Lung (tissue), 12 donors: Measurements from ENCODE around the gene DAZL. TPM values are rescaled to one million over a fixed set of nuclear protein-coding genes. Genes with fewer than 3 reads are reported as not detected.

Experiments used
- ATAC-seq: fragments of 200-7000 bp; cut with Tn5 transposase; one replicate; pipeline ENCODE4 v1.9.1; 2020; ENCODE audit warnings: moderate number of reproducible peaks; ENCODE audit not compliant: insufficient read depth, low FRiP score
- DNase-seq, 3 donors: peaks; one replicate each; pipeline ENCODE4 v3.0.0-alpha.2; 2013 to 2017
- H3K27ac ChIP-seq, 2 donors: one replicate each; pipeline ENCODE4 v1.5.1; 2013; ENCODE audit warnings: mild to moderate bottlenecking in 2 of 2, moderate library complexity in 2 of 2, control low read depth in 1 of 2, inconsistent platforms in 1 of 2, low read depth in 1 of 2, low read length in 1 of 2
- H3K27me3 ChIP-seq, 3 donors: one replicate each; pipeline ENCODE4 v1.5.1; 2013; ENCODE audit warnings: low read length in 2 of 3; ENCODE audit not compliant: control insufficient read depth in 3 of 3, insufficient read depth in 3 of 3
- H3K36me3 ChIP-seq, 4 donors: one replicate each; pipeline ENCODE4 v1.5.1; 2013; ENCODE audit warnings: low read length in 4 of 4, mild to moderate bottlenecking in 1 of 4, moderate library complexity in 1 of 4; ENCODE audit not compliant: control insufficient read depth in 4 of 4, insufficient read depth in 4 of 4
- H3K4me1 ChIP-seq, 5 donors: one replicate each; pipeline ENCODE4 v1.5.1; 2013; ENCODE audit warnings: low read length in 5 of 5, mild to moderate bottlenecking in 2 of 5, moderate library complexity in 1 of 5; ENCODE audit not compliant: control insufficient read depth in 5 of 5, insufficient read depth in 5 of 5
- H3K4me3 ChIP-seq: one replicate; pipeline ENCODE4 v1.5.1; 2013; ENCODE audit warnings: mild to moderate bottlenecking, control low read depth, moderate library complexity
- H3K9ac ChIP-seq, 2 donors: one replicate each; pipeline ENCODE4 v1.5.1; 2013; ENCODE audit warnings: low read length in 2 of 2, control low read depth in 1 of 2; ENCODE audit not compliant: insufficient read depth in 1 of 2
- H3K9me3 ChIP-seq, 4 donors: one replicate each; pipeline ENCODE4 v1.5.1; 2013; ENCODE audit warnings: low read length in 3 of 4, mild to moderate bottlenecking in 1 of 4, moderate library complexity in 1 of 4; ENCODE audit not compliant: control insufficient read depth in 4 of 4, insufficient read depth in 3 of 4
- CTCF ChIP-seq: IDR thresholded peaks from 2 replicates; pipeline ENCODE4 v1.5.1; 2012; ENCODE audit warnings: mild to moderate bottlenecking; ENCODE audit errors: control extremely low read depth, extremely low read depth
- WGBS, 2 donors: extraction: QIAGEN DNeasy Blood & Tissue Kit; methylation state at CpG; one replicate each; pipeline ENCODE4 v1.1.7; 2013; 5-methylcytosine and 5-hydroxymethylcytosine counted together
- polyA plus RNA-seq, 2 donors: library from polyadenylated mRNA; stranded (reverse); fragments of 200-250 nt; gene quantifications; one replicate each; pipeline ENCODE4 v1.2.1, GENCODE V29; 2013
- total RNA-seq, 2 donors: library from RNA; depleted of rRNA in 1 of 2; stranded (reverse); fragments of >200 nt in 1 of 2; gene quantifications; one replicate each; pipeline ENCODE4 v1.2.1, GENCODE V29; 2014 to 2021
- donor health status: control.
- donor health status: control.
- donor health status: Bipolar disorder and iron deficiency.
- donor health status: healthy.
- donor health status: DM: yes; HTN: yes; CAD: no.

DAZL gene
- total and polyA plus RNA-seq, 4 donors = 0.09 TPM; not detected in 3

DNA sequence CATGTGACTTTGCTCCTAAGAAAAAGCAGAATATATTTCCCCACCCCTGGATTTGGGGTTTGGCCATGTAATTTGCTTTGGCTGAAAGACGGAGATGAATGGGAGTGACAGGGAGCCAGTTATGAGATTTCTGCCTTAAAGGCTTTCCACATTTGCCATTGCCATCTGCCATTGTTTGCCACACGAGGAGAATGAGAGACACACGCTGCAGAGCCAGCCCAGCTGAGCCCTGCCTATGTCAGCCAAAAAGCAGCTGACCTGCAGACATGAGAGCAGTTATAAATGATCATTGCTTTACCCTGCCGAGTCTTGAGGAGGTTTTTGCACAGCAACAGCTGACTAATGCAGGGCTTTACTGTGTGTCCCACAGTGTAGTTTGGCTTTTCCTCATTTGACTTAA lies 51.1 kb downstream of the DAZL start:
- Histone ChIP-seq H3K4me1 (peaks cover 0 to 6% (median 0%) of the 10 kb centered on the region in 5 donors), H3K9ac (no peak overlapping the region), H3K27me3 (no peaks in the 10 kb centered on the region), H3K27ac (no peak overlapping the region), H3K36me3 (no peaks in the 10 kb centered on the region), H3K4me3 (no peak overlapping the region), H3K9me3 (peaks cover 0 to 2% (median 0%) of the 10 kb centered on the region in 4 donors)
- 82 to 91% methylated on average over 4 of the region's 4 CpGs for WGBS, 2 donors
- DNase-seq = no peak
- no peak for TF ChIP-seq CTCF
- ATAC-seq = no peak

DNA sequence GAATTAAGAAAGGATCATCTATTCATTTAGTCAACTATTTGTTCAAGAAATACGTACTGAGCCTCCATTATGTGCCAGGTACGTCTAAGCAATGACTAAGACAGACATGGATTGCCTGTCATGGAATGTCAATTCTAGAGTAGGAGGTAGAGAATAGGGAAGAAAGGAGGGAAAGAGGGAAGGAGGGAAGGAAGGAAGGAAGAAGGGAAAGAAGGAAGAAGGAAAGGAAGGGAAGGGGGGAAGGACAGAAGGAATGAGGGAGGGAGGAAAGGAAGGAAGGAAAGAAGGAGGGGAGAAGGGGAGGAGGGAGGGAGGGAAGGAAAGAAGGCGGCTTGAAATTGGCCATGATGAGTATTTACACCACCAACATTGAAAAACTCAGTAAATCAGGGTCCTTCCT lies 52.5 kb downstream of the DAZL start:
- DNase-seq (no peak), ATAC-seq (no peak)
- 64 to 76% methylated on average over 3 of the region's 3 CpGs for WGBS, 2 donors
- H3K4me1 ChIP-seq = peaks cover 0 to 6% (median 0%) of the 10 kb centered on the region in 5 donors
- H3K9me3 ChIP-seq = peaks cover 0 to 2% (median 0%) of the 10 kb centered on the region in 4 donors
- H3K27me3 ChIP-seq = no peaks in the 10 kb centered on the region
- no peak overlapping the region for H3K27ac ChIP-seq
- no peak overlapping the region for H3K4me3 ChIP-seq
- no peak for TF ChIP-seq CTCF
- no peaks in the 10 kb centered on the region for H3K36me3 ChIP-seq
- H3K9ac ChIP-seq = no peak overlapping the region

- no peaks in the 10 kb centered on the region for H3K36me3 ChIP-seq
- 77 to 96% methylated on average over 4 of the region's 4 CpGs for WGBS, 2 donors
Observed at GRCh38 chr3:16551342-16551976, 53.8 kb downstream of the DAZL start.

More at GRCh38 chr3:16551342-16551976, 53.8 kb downstream of the DAZL start:
- DNase-seq (no peak), ATAC-seq (no peak)
- Histone ChIP-seq H3K27me3 (no peaks in the 10 kb centered on the region), H3K27ac (no peak overlapping the region), H3K4me1 (peaks cover 0 to 6% (median 0%) of the 10 kb centered on the region in 5 donors), H3K4me3 (no peak overlapping the region), H3K9me3 (peaks cover 0 to 2% (median 0%) of the 10 kb centered on the region in 4 donors), H3K9ac (no peak overlapping the region)
- TF ChIP-seq CTCF = no peak
